Activated naive CD8-positive, alpha-beta T cell treated with anti-CD3 and anti-CD28 coated beads for 36 hours (primary cell): ENCODE measurements around the gene CNTN5. TPM values are rescaled to one million over a fixed set of nuclear protein-coding genes. Genes with fewer than 3 reads are reported as not detected.

Experiments
- DNase-seq: peaks from one replicate; pipeline ENCODE4 v3.0.0; 2021
- H3K27ac Mint-ChIP-seq: one replicate; pipeline ENCODE4 v1.8.0; 2022; ENCODE audit warnings: mild to moderate bottlenecking, moderate library complexity, mixed read lengths
- H3K27me3 Mint-ChIP-seq: one replicate; pipeline ENCODE4 v1.8.0; 2022; ENCODE audit warnings: mild to moderate bottlenecking, mixed read lengths
- H3K36me3 Mint-ChIP-seq: one replicate; pipeline ENCODE4 v1.8.0; 2021; ENCODE audit warnings: mild to moderate bottlenecking, mixed read lengths
- H3K4me1 Mint-ChIP-seq: one replicate; pipeline ENCODE4 v1.8.0; 2021; ENCODE audit warnings: mixed read lengths
- H3K4me3 Mint-ChIP-seq: one replicate; pipeline ENCODE4 v1.8.0; 2022; ENCODE audit warnings: mild to moderate bottlenecking, moderate library complexity, mixed read lengths
- H3K9me3 Mint-ChIP-seq: one replicate; pipeline ENCODE4 v1.8.0; 2022; ENCODE audit warnings: mixed read lengths
- total RNA-seq, 2 experiments: library from RNA; stranded (reverse); gene quantifications; one replicate each; pipeline ENCODE4 v1.2.3, GENCODE V29; 2021

CNTN5 gene
- total RNA-seq, 2 experiments from 2014 or later = not detected

- no peaks in the 10 kb centered on the region for H3K36me3 Mint-ChIP-seq
- no peak for DNase-seq
- no peaks in the 10 kb centered on the region for H3K4me1 Mint-ChIP-seq
- no peaks in the 10 kb centered on the region for H3K27me3 Mint-ChIP-seq
- H3K4me3 Mint-ChIP-seq = no peak overlapping the region
- no peak overlapping the region for H3K27ac Mint-ChIP-seq
- H3K9me3 Mint-ChIP-seq = peaks cover 3% of the 10 kb centered on the region
Observed at GRCh38 chr11:99432677-99433076, 411.9 kb downstream of the CNTN5 start.

GRCh38 chr11:99443276-99443675, 422.5 kb downstream of the CNTN5 start:
- no peak for DNase-seq
- Mint-ChIP-seq H3K27me3 (no peaks in the 10 kb centered on the region), H3K27ac (no peak overlapping the region), H3K9me3 (peaks cover 3% of the 10 kb centered on the region), H3K4me3 (no peak overlapping the region), H3K4me1 (no peaks in the 10 kb centered on the region), H3K36me3 (no peaks in the 10 kb centered on the region)

GRCh38 chr11:99446400-99446799, 425.7 kb downstream of the CNTN5 start:
- H3K27ac Mint-ChIP-seq = no peak overlapping the region
- no peaks in the 10 kb centered on the region for H3K27me3 Mint-ChIP-seq
- no peaks in the 10 kb centered on the region for H3K36me3 Mint-ChIP-seq

GRCh38 chr11:99449345-99449744, 428.6 kb downstream of the CNTN5 start:
- Mint-ChIP-seq H3K27me3 (no peaks in the 10 kb centered on the region), H3K9me3 (no peaks in the 10 kb centered on the region), H3K36me3 (no peaks in the 10 kb centered on the region), H3K4me1 (no peaks in the 10 kb centered on the region), H3K27ac (no peak overlapping the region), H3K4me3 (no peak overlapping the region)
- no peak for DNase-seq

More at GRCh38 chr11:99446400-99446799, 425.7 kb downstream of the CNTN5 start:
- peaks cover 3% of the 10 kb centered on the region for H3K9me3 Mint-ChIP-seq
- H3K4me1 Mint-ChIP-seq = no peaks in the 10 kb centered on the region
- H3K4me3 Mint-ChIP-seq = no peak overlapping the region
- DNase-seq = no peak

GRCh38 chr11:99452075-99452474, 431.3 kb downstream of the CNTN5 start:
- Mint-ChIP-seq H3K27ac (no peak overlapping the region), H3K9me3 (no peaks in the 10 kb centered on the region), H3K27me3 (no peaks in the 10 kb centered on the region), H3K4me1 (no peaks in the 10 kb centered on the region), H3K4me3 (no peak overlapping the region), H3K36me3 (no peaks in the 10 kb centered on the region)
- DNase-seq = no peak

- Mint-ChIP-seq H3K4me3 (no peak overlapping the region), H3K27me3 (no peaks in the 10 kb centered on the region), H3K4me1 (no peaks in the 10 kb centered on the region), H3K9me3 (peaks cover 6% of the 10 kb centered on the region), H3K27ac (no peak overlapping the region), H3K36me3 (no peaks in the 10 kb centered on the region)
- DNase-seq = no peak
Observed at GRCh38 chr11:99461913-99462312, 441.2 kb downstream of the CNTN5 start.

- no peaks in the 10 kb centered on the region for H3K4me1 Mint-ChIP-seq
- H3K4me3 Mint-ChIP-seq = no peak overlapping the region
- H3K27ac Mint-ChIP-seq = no peak overlapping the region
Observed at GRCh38 chr11:99464985-99465384, 444.2 kb downstream of the CNTN5 start.

GRCh38 chr11:99489581-99489980, 468.8 kb downstream of the CNTN5 start:
- no peak overlapping the region for H3K4me3 Mint-ChIP-seq

More at GRCh38 chr11:99464985-99465384, 444.2 kb downstream of the CNTN5 start:
- Mint-ChIP-seq H3K36me3 (no peaks in the 10 kb centered on the region), H3K27me3 (no peaks in the 10 kb centered on the region), H3K9me3 (peaks cover 1% of the 10 kb centered on the region)
- no peak for DNase-seq

GRCh38 chr11:99494065-99494464, 473.3 kb downstream of the CNTN5 start:
- H3K9me3 Mint-ChIP-seq = peaks cover 7% of the 10 kb centered on the region
- H3K4me3 Mint-ChIP-seq = no peak overlapping the region
- H3K27me3 Mint-ChIP-seq = no peaks in the 10 kb centered on the region
- no peak for DNase-seq
- no peaks in the 10 kb centered on the region for H3K36me3 Mint-ChIP-seq
- no peaks in the 10 kb centered on the region for H3K4me1 Mint-ChIP-seq
- no peak overlapping the region for H3K27ac Mint-ChIP-seq

More at GRCh38 chr11:99489581-99489980, 468.8 kb downstream of the CNTN5 start:
- H3K4me1 Mint-ChIP-seq = no peaks in the 10 kb centered on the region
- H3K9me3 Mint-ChIP-seq = peaks cover 6% of the 10 kb centered on the region
- DNase-seq = no peak
- no peak overlapping the region for H3K27ac Mint-ChIP-seq
- H3K27me3 Mint-ChIP-seq = no peaks in the 10 kb centered on the region
- H3K36me3 Mint-ChIP-seq = no peaks in the 10 kb centered on the region

GRCh38 chr11:99501655-99502054, 480.9 kb downstream of the CNTN5 start:
- H3K4me1 Mint-ChIP-seq = no peaks in the 10 kb centered on the region
- H3K9me3 Mint-ChIP-seq = peaks cover 9% of the 10 kb centered on the region
- no peaks in the 10 kb centered on the region for H3K36me3 Mint-ChIP-seq
- no peak overlapping the region for H3K4me3 Mint-ChIP-seq
- no peak overlapping the region for H3K27ac Mint-ChIP-seq
- no peak for DNase-seq
- no peaks in the 10 kb centered on the region for H3K27me3 Mint-ChIP-seq

GRCh38 chr11:99505316-99505715, 484.6 kb downstream of the CNTN5 start:
- Mint-ChIP-seq H3K4me3 (no peak overlapping the region), H3K27ac (no peak overlapping the region), H3K27me3 (no peaks in the 10 kb centered on the region), H3K9me3 (peaks cover 6% of the 10 kb centered on the region), H3K4me1 (no peaks in the 10 kb centered on the region), H3K36me3 (no peaks in the 10 kb centered on the region)
- no peak for DNase-seq

GRCh38 chr11:99505831-99506230, 485.1 kb downstream of the CNTN5 start:
- no peaks in the 10 kb centered on the region for H3K36me3 Mint-ChIP-seq

GRCh38 chr11:99509863-99510262, 489.1 kb downstream of the CNTN5 start:
- Mint-ChIP-seq H3K4me3 (no peak overlapping the region), H3K27ac (no peak overlapping the region), H3K36me3 (no peaks in the 10 kb centered on the region), H3K4me1 (no peaks in the 10 kb centered on the region), H3K9me3 (peaks cover 2% of the 10 kb centered on the region), H3K27me3 (no peaks in the 10 kb centered on the region)
- DNase-seq = no peak

More at GRCh38 chr11:99505831-99506230, 485.1 kb downstream of the CNTN5 start:
- no peak for DNase-seq
- Mint-ChIP-seq H3K4me3 (no peak overlapping the region), H3K27me3 (no peaks in the 10 kb centered on the region), H3K4me1 (no peaks in the 10 kb centered on the region), H3K27ac (no peak overlapping the region), H3K9me3 (peaks cover 5% of the 10 kb centered on the region)

GRCh38 chr11:99513368-99513767, 492.6 kb downstream of the CNTN5 start:
- no peaks in the 10 kb centered on the region for H3K4me1 Mint-ChIP-seq
- no peaks in the 10 kb centered on the region for H3K27me3 Mint-ChIP-seq
- DNase-seq = no peak
- no peak overlapping the region for H3K27ac Mint-ChIP-seq
- H3K9me3 Mint-ChIP-seq = no peaks in the 10 kb centered on the region
- no peaks in the 10 kb centered on the region for H3K36me3 Mint-ChIP-seq
- H3K4me3 Mint-ChIP-seq = no peak overlapping the region

- peaks cover 1% of the 10 kb centered on the region for H3K9me3 Mint-ChIP-seq
- no peaks in the 10 kb centered on the region for H3K27me3 Mint-ChIP-seq
- H3K36me3 Mint-ChIP-seq = no peaks in the 10 kb centered on the region
- no peak for DNase-seq
- no peaks in the 10 kb centered on the region for H3K4me1 Mint-ChIP-seq
- no peak overlapping the region for H3K4me3 Mint-ChIP-seq
- no peak overlapping the region for H3K27ac Mint-ChIP-seq
Observed at GRCh38 chr11:99519095-99519494, 498.3 kb downstream of the CNTN5 start.

- H3K9me3 Mint-ChIP-seq = peaks cover 1% of the 10 kb centered on the region
- no peak overlapping the region for H3K27ac Mint-ChIP-seq
- H3K4me1 Mint-ChIP-seq = no peaks in the 10 kb centered on the region
- no peaks in the 10 kb centered on the region for H3K36me3 Mint-ChIP-seq
- DNase-seq = no peak
- no peaks in the 10 kb centered on the region for H3K27me3 Mint-ChIP-seq
- no peak overlapping the region for H3K4me3 Mint-ChIP-seq
Observed at GRCh38 chr11:99522467-99523173, 501.9 kb downstream of the CNTN5 start.
